Liver (tissue), 9 donors: ENCODE measurements around the gene OR10S1. TPM values are rescaled to one million over a fixed set of nuclear protein-coding genes. Genes with fewer than 3 reads are reported as not detected.
"Not testable (repeated sequence)": the region's sequence is repeated elsewhere in the genome, so short reads cannot be mapped to it uniquely, and the experiment has no call there.

Source experiments
- DNase-seq: peaks from one replicate; pipeline ENCODE4 v3.0.0-alpha.2; 2017; ENCODE audit warnings: low spot score
- H3K27ac ChIP-seq, 2 donors: one replicate each; pipeline ENCODE4 v1.7.0; 2013; ENCODE audit warnings: inconsistent platforms in 2 of 2, low read length in 2 of 2, control low read depth in 1 of 2, low read depth in 1 of 2, mild to moderate bottlenecking in 1 of 2
- H3K27me3 ChIP-seq, 4 donors: one replicate each; pipeline versions ENCODE4 v1.6.1 to v1.7.0; 2013; ENCODE audit warnings: low read length in 3 of 4, inconsistent platforms in 1 of 4, mild to moderate bottlenecking in 1 of 4, moderate library complexity in 1 of 4; ENCODE audit not compliant: control insufficient read depth in 4 of 4, insufficient read depth in 4 of 4
- H3K36me3 ChIP-seq, 4 donors: one replicate each; pipeline versions ENCODE4 v1.6.1 to v1.7.0; 2013; ENCODE audit warnings: low read length in 3 of 4, mild to moderate bottlenecking in 3 of 4, low read depth in 1 of 4, moderate library complexity in 1 of 4; ENCODE audit not compliant: control insufficient read depth in 4 of 4, insufficient read depth in 3 of 4
- H3K4me1 ChIP-seq, 4 donors: one replicate each; pipeline versions ENCODE4 v1.6.1 to v1.7.0; 2013; ENCODE audit warnings: low read length in 3 of 4, mild to moderate bottlenecking in 3 of 4, moderate library complexity in 1 of 4; ENCODE audit not compliant: control insufficient read depth in 4 of 4, insufficient read depth in 4 of 4
- H3K4me3 ChIP-seq, 3 donors: one replicate each; pipeline versions ENCODE4 v1.6.1 to v1.7.0; 2013; ENCODE audit warnings: low read length in 3 of 3, control low read depth in 1 of 3, low read depth in 1 of 3, mild to moderate bottlenecking in 1 of 3
- H3K9ac ChIP-seq, 2 donors: one replicate each; pipeline ENCODE4 v1.7.0; 2013; ENCODE audit warnings: low read length in 2 of 2, mild to moderate bottlenecking in 2 of 2, moderate library complexity in 2 of 2, control low read depth in 1 of 2, low read depth in 1 of 2
- H3K9me3 ChIP-seq, 4 donors: one replicate each; pipeline versions ENCODE4 v1.6.1 to v1.7.0; 2013; ENCODE audit warnings: low read length in 3 of 4; ENCODE audit not compliant: control insufficient read depth in 4 of 4
- ATF3 ChIP-seq: IDR thresholded peaks from 2 replicates; pipeline ENCODE4 v1.6.1; 2016; ENCODE audit warnings: antibody characterized with exemption
- CTCF ChIP-seq: fragments of 150-350 bp; IDR thresholded peaks from 2 replicates; pipeline ENCODE4 v1.5.1; 2017; ENCODE audit warnings: improper control_type of control experiment, low read depth, low read length; ENCODE audit not compliant: missing input control
- EGR1 ChIP-seq, 2 donors: IDR thresholded peaks; 2 replicates each; pipeline ENCODE4 v1.6.1; 2016 to 2018; ENCODE audit warnings: antibody characterized with exemption in 2 of 2, low read depth in 2 of 2
- FOXA1 ChIP-seq: IDR thresholded peaks from 2 replicates; pipeline ENCODE4 v1.6.1; 2016; ENCODE audit warnings: antibody characterized with exemption
- FOXA2 ChIP-seq: IDR thresholded peaks from 2 replicates; pipeline ENCODE4 v1.6.1; 2016; ENCODE audit warnings: antibody characterized with exemption
- GABPA ChIP-seq, 2 donors: IDR thresholded peaks in 1 of 2; conservative IDR thresholded peaks in 1 of 2; 2 replicates each; pipeline ENCODE4 v1.6.1; 2016; ENCODE audit warnings: antibody characterized with exemption in 2 of 2, mild to moderate bottlenecking in 1 of 2, moderate library complexity in 1 of 2
- HNF4A ChIP-seq, 2 donors: conservative IDR thresholded peaks; 2 replicates each; pipeline ENCODE4 v1.6.1; 2016; ENCODE audit warnings: antibody characterized with exemption in 2 of 2, mild to moderate bottlenecking in 2 of 2
- HNF4G ChIP-seq: IDR thresholded peaks from 2 replicates; pipeline ENCODE4 v1.6.1; 2016; ENCODE audit warnings: antibody characterized with exemption
- JUND ChIP-seq, 2 donors: IDR thresholded peaks; 2 replicates each; pipeline ENCODE4 v1.6.1; 2016; ENCODE audit warnings: antibody characterized with exemption in 2 of 2
- MAX ChIP-seq: IDR thresholded peaks from 2 replicates; pipeline ENCODE4 v1.6.1; 2016; ENCODE audit warnings: antibody characterized with exemption
- NR2F2 ChIP-seq: IDR thresholded peaks from 2 replicates; pipeline ENCODE4 v1.6.1; 2016; ENCODE audit warnings: antibody characterized with exemption
- RAD21 ChIP-seq, 2 donors: IDR thresholded peaks; 2 replicates each; pipeline ENCODE4 v1.6.1; 2016; ENCODE audit warnings: antibody characterized with exemption in 2 of 2, mild to moderate bottlenecking in 2 of 2
- TAF1 ChIP-seq: conservative IDR thresholded peaks from 2 replicates; pipeline ENCODE4 v1.6.1; 2016; ENCODE audit warnings: antibody characterized with exemption, mild to moderate bottlenecking
- YY1 ChIP-seq: IDR thresholded peaks from 2 replicates; pipeline ENCODE4 v1.6.1; 2016; ENCODE audit warnings: antibody characterized with exemption, mild to moderate bottlenecking
- WGBS: extraction: QIAGEN DNeasy Blood & Tissue Kit; methylation state at CpG from one replicate; pipeline ENCODE4 v1.1.7; 2013; 5-methylcytosine and 5-hydroxymethylcytosine counted together
- polyA plus RNA-seq, 2 donors: library from polyadenylated mRNA; stranded (reverse) in 1 of 2; unstranded in 1 of 2; fragments of 200-250 nt in 1 of 2; fragments of >200 nt in 1 of 2; fragmentation: Nextera tagmentation in 1 of 2; extraction: Ambion mirVana in 1 of 2; gene quantifications; one replicate each; pipeline versions ENCODE4 v1.2.1 to v1.2.3, GENCODE V29; 2013 to 2015
- total RNA-seq, 2 donors: library from RNA; depleted of rRNA; stranded (reverse); fragments of >200 nt; gene quantifications; one replicate each; pipeline ENCODE4 v1.2.3, GENCODE V29; 2014
- TF ChIP-seq, protein P1 (sequence below): IDR thresholded peaks from 2 replicates; pipeline ENCODE4 v1.6.1; 2016; ENCODE audit warnings: antibody characterized with exemption
- TF ChIP-seq, protein P2 (sequence below): IDR thresholded peaks from 2 replicates; pipeline ENCODE4 v1.6.1; 2016; ENCODE audit warnings: antibody characterized with exemption, mild to moderate bottlenecking
- donor health status: healthy.
- donor health status: healthy.
- donor health status: healthy.
- donor health status: healthy.
- donor health status: healthy.

The OR10S1 gene
- not detected for total RNA-seq
- not detected for polyA plus RNA-seq

DNA sequence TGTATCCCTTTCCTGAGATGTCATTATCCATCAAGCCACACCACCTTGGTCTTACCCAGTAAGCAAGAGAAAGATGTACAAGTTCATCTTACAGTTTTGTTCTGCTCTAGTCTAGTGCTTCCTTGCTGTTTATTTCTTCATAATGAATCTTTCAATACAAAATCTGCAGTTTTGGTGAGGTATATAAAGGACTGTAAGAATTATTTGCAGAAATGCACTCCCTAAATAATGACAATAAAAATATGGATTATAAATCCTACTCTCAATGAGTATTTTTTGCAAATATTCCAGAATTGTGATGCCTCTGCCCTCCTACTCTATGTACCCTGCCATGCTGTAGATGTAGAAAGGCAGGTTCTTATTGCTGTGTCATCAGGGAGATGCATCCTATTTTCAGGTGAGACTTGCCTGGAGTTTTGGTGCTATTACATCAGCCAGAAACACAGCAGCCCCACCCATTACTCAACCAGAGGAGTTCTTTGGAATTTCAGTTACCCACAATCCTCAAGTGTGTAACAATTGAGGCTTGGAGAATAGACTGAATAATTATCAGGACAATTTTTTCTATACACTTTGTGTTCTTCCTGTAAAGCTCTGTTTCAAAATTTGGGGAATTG, at the start of gene OR10S1:
Gene OR10S1, minus strand, starts transcription at position 51 of the 617 bp plus-strand sequence. CDS start 117 bp downstream, outside the sequence.
- DNase-seq = no peak
- H3K27ac ChIP-seq = no peak within 1 kb of the TSS
- H3K9ac ChIP-seq = no peak within 1 kb of the TSS
- H3K36me3 ChIP-seq = no peaks in the 10 kb centered on the region
- no peaks in the 10 kb centered on the region for H3K27me3 ChIP-seq
- no peak within 1 kb of the TSS for H3K4me3 ChIP-seq
- no peaks in the 10 kb centered on the region for H3K4me1 ChIP-seq
- H3K9me3 ChIP-seq = no peaks in the 10 kb centered on the region
- TF ChIP-seq GABPA (IDR thresholded peaks at IDR 0.05 in 1 of 2, conservative IDR thresholded peaks at IDR 0.05 in 1 of 2) (no peak), FOXA1 (no peak), RAD21 (IDR thresholded peaks at IDR 0.05) (no peak), HNF4A (conservative IDR thresholded peaks at IDR 0.05) (no peak), NR2F2 (no peak), FOXA2 (no peak), MAX (no peak), JUND (IDR thresholded peaks at IDR 0.05) (no peak), EGR1 (IDR thresholded peaks at IDR 0.05; ENCODE audit: low read depth in 2 of 2) (no peak), HNF4G (no peak), YY1 (no peak), CTCF (no peak)
- TF ChIP-seq, protein P1, sequence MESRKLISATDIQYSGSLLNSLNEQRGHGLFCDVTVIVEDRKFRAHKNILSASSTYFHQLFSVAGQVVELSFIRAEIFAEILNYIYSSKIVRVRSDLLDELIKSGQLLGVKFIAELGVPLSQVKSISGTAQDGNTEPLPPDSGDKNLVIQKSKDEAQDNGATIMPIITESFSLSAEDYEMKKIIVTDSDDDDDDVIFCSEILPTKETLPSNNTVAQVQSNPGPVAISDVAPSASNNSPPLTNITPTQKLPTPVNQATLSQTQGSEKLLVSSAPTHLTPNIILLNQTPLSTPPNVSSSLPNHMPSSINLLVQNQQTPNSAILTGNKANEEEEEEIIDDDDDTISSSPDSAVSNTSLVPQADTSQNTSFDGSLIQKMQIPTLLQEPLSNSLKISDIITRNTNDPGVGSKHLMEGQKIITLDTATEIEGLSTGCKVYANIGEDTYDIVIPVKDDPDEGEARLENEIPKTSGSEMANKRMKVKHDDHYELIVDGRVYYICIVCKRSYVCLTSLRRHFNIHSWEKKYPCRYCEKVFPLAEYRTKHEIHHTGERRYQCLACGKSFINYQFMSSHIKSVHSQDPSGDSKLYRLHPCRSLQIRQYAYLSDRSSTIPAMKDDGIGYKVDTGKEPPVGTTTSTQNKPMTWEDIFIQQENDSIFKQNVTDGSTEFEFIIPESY = no peak

DNA sequence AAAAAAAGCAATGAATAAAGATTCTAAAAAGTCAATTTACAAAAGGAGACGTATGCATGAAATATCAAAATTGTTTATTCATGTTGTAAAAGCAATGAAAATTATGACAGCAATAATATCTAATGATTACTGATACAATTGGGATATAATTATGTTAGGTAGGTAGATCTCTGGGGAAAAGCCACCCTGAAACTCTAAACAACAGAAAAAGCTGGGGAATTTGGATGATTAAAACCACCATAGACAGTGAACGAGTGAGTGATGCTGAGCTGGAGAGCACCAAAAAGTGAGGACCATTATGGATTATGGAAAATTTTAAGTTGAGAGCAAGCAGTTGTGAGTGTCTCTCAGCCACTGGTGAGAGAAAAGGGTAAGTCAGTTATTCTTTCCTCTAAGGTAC, 48.9 kb upstream of the OR10S1 start, which contains the start of gene OR10G8:
Gene OR10G8, plus strand, starts transcription at position 301 of the 400 bp plus-strand sequence. CDS start 2,825 bp downstream, outside the sequence.
- Histone ChIP-seq H3K9ac (no peak within 1 kb of the TSS), H3K36me3 (no peaks in the 10 kb centered on the region), H3K4me1 (no peaks in the 10 kb centered on the region), H3K27ac (no peak within 1 kb of the TSS), H3K9me3 (no peaks in the 10 kb centered on the region), H3K4me3 (no peak within 1 kb of the TSS), H3K27me3 (no peaks in the 10 kb centered on the region)
- WGBS = 61% methylated on average over 2 of the region's 2 CpGs
- DNase-seq = no peak
- TF ChIP-seq, protein P1 = no peak
- TF ChIP-seq JUND (IDR thresholded peaks at IDR 0.05) (no peak), MAX (no peak), HNF4A (conservative IDR thresholded peaks at IDR 0.05) (no peak), NR2F2 (no peak), YY1 (no peak), ATF3 (no peak), FOXA1 (no peak), RAD21 (IDR thresholded peaks at IDR 0.05) (no peak), TAF1 (no peak), GABPA (IDR thresholded peaks at IDR 0.05 in 1 of 2, conservative IDR thresholded peaks at IDR 0.05 in 1 of 2) (no peak), EGR1 (IDR thresholded peaks at IDR 0.05; ENCODE audit: low read depth in 2 of 2) (no peak), HNF4G (no peak)
- TF ChIP-seq, protein P2, sequence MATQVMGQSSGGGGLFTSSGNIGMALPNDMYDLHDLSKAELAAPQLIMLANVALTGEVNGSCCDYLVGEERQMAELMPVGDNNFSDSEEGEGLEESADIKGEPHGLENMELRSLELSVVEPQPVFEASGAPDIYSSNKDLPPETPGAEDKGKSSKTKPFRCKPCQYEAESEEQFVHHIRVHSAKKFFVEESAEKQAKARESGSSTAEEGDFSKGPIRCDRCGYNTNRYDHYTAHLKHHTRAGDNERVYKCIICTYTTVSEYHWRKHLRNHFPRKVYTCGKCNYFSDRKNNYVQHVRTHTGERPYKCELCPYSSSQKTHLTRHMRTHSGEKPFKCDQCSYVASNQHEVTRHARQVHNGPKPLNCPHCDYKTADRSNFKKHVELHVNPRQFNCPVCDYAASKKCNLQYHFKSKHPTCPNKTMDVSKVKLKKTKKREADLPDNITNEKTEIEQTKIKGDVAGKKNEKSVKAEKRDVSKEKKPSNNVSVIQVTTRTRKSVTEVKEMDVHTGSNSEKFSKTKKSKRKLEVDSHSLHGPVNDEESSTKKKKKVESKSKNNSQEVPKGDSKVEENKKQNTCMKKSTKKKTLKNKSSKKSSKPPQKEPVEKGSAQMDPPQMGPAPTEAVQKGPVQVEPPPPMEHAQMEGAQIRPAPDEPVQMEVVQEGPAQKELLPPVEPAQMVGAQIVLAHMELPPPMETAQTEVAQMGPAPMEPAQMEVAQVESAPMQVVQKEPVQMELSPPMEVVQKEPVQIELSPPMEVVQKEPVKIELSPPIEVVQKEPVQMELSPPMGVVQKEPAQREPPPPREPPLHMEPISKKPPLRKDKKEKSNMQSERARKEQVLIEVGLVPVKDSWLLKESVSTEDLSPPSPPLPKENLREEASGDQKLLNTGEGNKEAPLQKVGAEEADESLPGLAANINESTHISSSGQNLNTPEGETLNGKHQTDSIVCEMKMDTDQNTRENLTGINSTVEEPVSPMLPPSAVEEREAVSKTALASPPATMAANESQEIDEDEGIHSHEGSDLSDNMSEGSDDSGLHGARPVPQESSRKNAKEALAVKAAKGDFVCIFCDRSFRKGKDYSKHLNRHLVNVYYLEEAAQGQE = no peak

DNA sequence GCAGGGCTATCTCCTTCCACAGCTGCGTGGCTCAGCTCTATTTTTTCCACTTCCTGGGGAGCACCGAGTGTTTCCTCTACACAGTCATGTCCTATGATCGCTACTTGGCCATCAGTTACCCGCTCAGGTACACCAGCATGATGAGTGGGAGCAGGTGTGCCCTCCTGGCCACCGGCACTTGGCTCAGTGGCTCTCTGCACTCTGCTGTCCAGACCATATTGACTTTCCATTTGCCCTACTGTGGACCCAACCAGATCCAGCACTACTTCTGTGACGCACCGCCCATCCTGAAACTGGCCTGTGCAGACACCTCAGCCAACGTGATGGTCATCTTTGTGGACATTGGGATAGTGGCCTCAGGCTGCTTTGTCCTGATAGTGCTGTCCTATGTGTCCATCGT, 38.3 kb upstream of the OR10S1 start:
- not testable (repeated sequence) for H3K27me3 ChIP-seq, H3K4me3 ChIP-seq, H3K9me3 ChIP-seq, H3K9ac ChIP-seq, H3K27ac ChIP-seq, H3K36me3 ChIP-seq, H3K4me1 ChIP-seq, DNase-seq
- 87% methylated on average over 7 of the region's 9 CpGs for WGBS
